Ammon's horn (tissue), 1 donor: ENCODE data around the gene DPM2.
A peak's percentile ranks its signal among the peaks of the same experiment; 100 is the strongest.

Experiments used
- DNase-seq: peaks from one replicate; pipeline ENCODE4 v3.0.0-alpha.2; 2016; ENCODE audit warnings: low spot score

The DPM2 gene

GRCh38 chr9:127898433-127899127 is 39.1 kb downstream of the DPM2 start:
- no peak for DNase-seq

- peak; percentile 87 for DNase-seq
These were observed 40.4 kb downstream of the DPM2 start for GRCh38 chr9:127897193-127897692.

DNA sequence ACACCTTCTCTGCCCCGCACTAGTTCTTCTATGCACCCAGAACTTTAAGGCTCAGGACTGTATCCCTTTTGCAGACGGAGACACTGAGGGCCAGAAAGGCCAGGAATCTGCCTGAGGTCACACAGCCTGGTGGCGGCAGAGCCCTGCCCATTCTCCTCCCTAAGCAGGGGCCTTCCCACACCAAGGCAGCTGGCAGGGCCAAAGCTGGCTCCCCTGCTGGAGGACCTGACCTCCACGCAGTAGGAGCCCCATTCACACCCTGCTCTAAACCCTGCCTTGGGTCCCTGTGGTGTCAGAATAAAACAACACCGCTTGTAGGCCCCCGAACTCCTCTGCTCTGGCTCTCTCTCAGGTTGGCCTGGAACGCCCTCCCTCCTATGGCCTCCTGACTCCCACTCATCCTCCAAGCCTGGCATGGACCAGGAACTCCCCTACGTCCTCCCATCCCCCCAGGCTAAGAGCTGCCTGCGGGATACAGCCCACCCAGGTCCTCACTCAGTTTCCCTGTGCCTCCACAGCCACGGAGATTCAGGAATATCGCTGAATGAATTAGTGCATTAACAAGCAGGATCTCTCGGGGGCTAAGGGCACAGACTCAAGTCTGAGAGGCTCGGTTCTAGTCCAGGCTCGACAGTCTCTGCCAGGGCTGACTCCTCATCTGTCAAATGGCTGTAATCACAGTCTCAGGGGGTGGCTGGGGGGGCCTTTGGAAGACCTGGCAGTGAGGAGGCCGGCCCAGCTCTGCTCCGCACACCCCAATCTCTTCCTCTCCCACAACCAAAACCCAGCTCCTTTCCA is 41.1 kb downstream of the DPM2 start:
- no peak for DNase-seq

DNA sequence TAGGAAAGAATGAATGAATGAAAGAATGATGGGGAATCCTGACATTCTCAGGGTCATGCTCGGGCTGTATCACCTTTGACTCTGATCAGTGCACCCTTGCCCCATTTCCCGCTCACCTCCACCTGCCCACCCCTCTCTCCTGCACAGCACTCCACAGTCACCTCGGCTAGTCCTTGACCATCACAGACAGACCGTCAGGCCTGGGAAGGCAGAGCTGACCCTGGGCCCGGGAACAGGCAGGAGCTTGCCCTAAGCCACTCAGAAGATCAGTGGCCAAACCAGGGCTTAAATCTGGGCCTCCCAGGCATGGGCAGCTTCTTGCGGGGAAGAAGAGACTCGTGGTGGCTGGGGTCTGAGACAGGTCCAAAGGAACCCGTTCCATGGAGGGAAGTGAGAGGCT is 41.8 kb downstream of the DPM2 start:
- DNase-seq: no peak

DNA sequence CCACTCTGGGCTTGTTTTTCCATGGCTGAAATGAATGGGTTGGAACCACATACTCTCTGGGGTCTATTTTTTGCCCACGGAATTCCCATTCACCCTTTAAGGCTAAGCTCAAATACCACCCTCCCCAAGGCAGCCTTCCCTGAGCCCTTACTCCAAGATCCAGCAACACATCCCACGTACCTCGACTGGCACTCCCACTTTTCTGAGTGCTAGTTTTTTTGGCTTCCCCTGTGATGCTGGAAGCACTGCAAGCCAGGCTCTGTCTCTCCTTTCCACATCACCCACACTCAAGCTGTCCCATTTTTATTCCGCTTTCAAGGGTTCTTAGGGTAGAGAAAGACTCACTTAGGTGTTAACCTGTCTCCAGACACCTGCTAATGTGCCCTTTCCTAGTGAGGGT is 44.3 kb downstream of the DPM2 start:
- peak; percentile 63 for DNase-seq

GRCh38 chr9:127892831-127893230 is 44.8 kb downstream of the DPM2 start:
- DNase-seq: no peak

GRCh38 chr9:127890053-127890452 is 47.6 kb downstream of the DPM2 start:
- no peak for DNase-seq

DNA sequence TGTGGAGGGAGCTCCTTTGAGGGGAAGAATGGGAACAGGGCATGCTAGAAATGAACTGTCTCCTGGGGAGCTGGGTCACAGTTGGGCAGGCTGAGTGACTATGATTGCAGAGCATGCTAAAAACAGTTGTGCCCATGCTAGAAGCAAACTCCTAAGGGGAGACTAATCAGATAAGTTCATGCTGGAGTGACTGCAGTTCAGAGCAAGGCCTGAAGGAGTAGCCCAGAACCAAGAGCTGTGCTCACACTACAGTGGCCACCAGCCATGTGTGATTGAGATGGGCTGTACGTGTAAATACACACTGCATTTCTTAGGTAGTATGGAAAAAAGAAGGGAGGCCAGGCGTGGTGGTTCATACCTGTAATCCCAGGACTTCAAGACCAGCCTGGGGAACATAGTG is 49.9 kb downstream of the DPM2 start:
- no peak for DNase-seq

DNA sequence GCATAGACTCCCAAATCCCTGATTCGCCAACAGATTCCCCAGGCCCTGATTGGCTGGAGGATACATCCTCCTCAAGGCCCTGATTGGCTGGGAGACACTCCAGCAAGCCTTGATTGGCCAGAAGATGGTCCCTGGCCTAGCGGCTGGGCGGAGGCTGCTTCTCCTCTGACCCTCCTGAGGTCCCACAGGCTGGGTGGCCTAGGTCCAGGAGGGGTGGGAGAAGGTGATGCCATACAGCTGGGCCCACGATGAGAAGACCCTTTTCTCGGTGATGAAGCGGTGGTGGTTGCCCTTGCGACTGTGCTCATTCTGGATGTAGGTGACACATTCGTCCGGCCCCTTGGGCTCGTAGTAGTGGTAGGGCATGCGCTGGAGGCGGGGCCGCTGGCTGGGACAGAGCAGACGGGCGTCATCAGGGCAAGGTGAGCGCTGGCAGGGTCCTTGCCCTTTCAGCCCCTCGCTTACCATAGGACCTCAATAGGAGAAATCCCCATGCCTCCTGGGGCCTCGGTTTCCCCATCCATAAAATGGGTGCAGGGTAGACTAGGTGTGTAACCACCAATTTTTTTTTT is 51.2 kb downstream of the DPM2 start:
- no peak for DNase-seq

- DNase-seq: no peak
These were observed 52.0 kb downstream of the DPM2 start for GRCh38 chr9:127885508-127886281.
